Measurements from ENCODE around the gene SDK2.

DNA sequence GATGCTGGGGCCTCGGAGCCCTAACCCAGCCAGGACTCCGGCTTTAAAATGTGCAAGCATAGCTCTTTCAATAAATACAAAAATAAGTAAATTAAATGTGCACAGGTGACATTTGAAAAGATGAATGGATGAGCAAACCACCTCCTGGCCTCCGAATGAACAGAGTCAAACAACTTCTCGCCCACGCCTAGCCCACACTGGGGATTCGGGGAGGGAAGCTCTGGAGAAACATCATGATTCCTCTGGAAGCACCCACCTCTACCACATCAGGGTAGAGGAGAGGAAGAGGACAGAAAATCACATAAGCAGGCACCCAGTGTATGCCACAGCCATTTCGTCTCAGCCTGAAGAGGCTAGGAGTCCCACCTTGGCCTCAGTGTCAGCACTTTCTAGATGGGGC lies 105.8 kb downstream of the SDK2 start:
- TF ChIP-seq, protein P1, sequence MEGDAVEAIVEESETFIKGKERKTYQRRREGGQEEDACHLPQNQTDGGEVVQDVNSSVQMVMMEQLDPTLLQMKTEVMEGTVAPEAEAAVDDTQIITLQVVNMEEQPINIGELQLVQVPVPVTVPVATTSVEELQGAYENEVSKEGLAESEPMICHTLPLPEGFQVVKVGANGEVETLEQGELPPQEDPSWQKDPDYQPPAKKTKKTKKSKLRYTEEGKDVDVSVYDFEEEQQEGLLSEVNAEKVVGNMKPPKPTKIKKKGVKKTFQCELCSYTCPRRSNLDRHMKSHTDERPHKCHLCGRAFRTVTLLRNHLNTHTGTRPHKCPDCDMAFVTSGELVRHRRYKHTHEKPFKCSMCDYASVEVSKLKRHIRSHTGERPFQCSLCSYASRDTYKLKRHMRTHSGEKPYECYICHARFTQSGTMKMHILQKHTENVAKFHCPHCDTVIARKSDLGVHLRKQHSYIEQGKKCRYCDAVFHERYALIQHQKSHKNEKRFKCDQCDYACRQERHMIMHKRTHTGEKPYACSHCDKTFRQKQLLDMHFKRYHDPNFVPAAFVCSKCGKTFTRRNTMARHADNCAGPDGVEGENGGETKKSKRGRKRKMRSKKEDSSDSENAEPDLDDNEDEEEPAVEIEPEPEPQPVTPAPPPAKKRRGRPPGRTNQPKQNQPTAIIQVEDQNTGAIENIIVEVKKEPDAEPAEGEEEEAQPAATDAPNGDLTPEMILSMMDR (IDR thresholded peaks at IDR 0.05), result no peak
- TF ChIP-seq EP300 (IDR thresholded peaks at IDR 0.05), result no peak

Data from ovary (tissue), 3 donors.